ENCODE data around the gene CSE1L. TPM values are rescaled to one million over a fixed set of nuclear protein-coding genes. Genes with fewer than 3 reads are reported as not detected.
"Not testable (repeated sequence)": the region's sequence is repeated elsewhere in the genome, so short reads cannot be mapped to it uniquely, and the experiment has no call there.

CSE1L gene
- total RNA-seq, 1 donor from 2014 or later: 39.0 TPM

- intact Hi-C loops (cut with DNase I): no loop called here
- H3K9me3 ChIP-seq: no peaks in the 10 kb centered on the region
- TF ChIP-seq, protein P1, sequence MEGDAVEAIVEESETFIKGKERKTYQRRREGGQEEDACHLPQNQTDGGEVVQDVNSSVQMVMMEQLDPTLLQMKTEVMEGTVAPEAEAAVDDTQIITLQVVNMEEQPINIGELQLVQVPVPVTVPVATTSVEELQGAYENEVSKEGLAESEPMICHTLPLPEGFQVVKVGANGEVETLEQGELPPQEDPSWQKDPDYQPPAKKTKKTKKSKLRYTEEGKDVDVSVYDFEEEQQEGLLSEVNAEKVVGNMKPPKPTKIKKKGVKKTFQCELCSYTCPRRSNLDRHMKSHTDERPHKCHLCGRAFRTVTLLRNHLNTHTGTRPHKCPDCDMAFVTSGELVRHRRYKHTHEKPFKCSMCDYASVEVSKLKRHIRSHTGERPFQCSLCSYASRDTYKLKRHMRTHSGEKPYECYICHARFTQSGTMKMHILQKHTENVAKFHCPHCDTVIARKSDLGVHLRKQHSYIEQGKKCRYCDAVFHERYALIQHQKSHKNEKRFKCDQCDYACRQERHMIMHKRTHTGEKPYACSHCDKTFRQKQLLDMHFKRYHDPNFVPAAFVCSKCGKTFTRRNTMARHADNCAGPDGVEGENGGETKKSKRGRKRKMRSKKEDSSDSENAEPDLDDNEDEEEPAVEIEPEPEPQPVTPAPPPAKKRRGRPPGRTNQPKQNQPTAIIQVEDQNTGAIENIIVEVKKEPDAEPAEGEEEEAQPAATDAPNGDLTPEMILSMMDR (IDR thresholded peaks at IDR 0.05): no peak
- TF ChIP-seq POLR2A (IDR thresholded peaks at IDR 0.05): no peak
- TF ChIP-seq POLR2AphosphoS5 (IDR thresholded peaks at IDR 0.05; ENCODE audit: insufficient read depth in 1 of 2, low read depth in 1 of 2): no peak
- no peak for DNase-seq (ENCODE audit: extremely low spot score in 2 of 2)
- H3K36me3 ChIP-seq: peaks cover 5 to 67% of the 10 kb centered on the region in 2 donors
- H3K27me3 ChIP-seq: no peaks in the 10 kb centered on the region
- H3K27ac ChIP-seq: no peak overlapping the region
- H3K4me3 ChIP-seq: no peak overlapping the region
- H3K4me1 ChIP-seq: no peaks in the 10 kb centered on the region
Measured at GRCh38 chr20:49009899-49010631, 36.0 kb upstream of the CSE1L start.

GRCh38 chr20:49024220-49024619 is 21.9 kb upstream of the CSE1L start:
- Histone ChIP-seq H3K4me1 (no peaks in the 10 kb centered on the region), H3K27ac (no peak overlapping the region), H3K27me3 (no peaks in the 10 kb centered on the region), H3K9me3 (no peaks in the 10 kb centered on the region), H3K36me3 (peaks cover 0 to 76% of the 10 kb centered on the region in 2 donors), H3K4me3 (no peak overlapping the region)
- no peak for TF ChIP-seq POLR2A (IDR thresholded peaks at IDR 0.05)
- TF ChIP-seq, protein P1 (IDR thresholded peaks at IDR 0.05): no peak
- no peak for TF ChIP-seq POLR2AphosphoS5 (IDR thresholded peaks at IDR 0.05; ENCODE audit: insufficient read depth in 1 of 2, low read depth in 1 of 2)
- intact Hi-C loops (cut with DNase I): no loop called here
- no peak for DNase-seq (ENCODE audit: extremely low spot score in 2 of 2)

DNA sequence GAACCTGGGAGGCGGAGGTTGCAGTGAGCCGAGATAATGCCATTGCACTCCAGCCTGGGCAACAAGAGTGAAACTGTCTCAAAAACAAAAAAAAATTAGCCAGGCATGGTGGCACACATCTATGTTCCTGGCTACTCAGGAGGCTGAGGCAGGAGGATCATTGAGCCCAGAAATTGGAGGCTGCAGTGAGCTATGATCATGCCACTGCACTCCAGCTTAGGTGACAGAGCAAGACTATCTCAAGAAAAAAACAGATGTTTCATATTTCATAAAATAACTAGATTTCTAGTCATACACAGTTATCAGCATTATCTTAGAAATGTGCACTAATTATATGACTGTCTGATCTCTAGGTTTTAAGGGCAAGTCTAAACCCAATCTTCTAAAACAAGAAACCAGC is 17.9 kb upstream of the CSE1L start:
- H3K36me3 ChIP-seq: peaks cover 0 to 69% of the 10 kb centered on the region in 2 donors
- H3K27me3 ChIP-seq; H3K4me3 ChIP-seq; H3K4me1 ChIP-seq; intact Hi-C loops (cut with DNase I); DNase-seq (ENCODE audit: extremely low spot score in 2 of 2); H3K27ac ChIP-seq; H3K9me3 ChIP-seq: not testable (repeated sequence)

DNA sequence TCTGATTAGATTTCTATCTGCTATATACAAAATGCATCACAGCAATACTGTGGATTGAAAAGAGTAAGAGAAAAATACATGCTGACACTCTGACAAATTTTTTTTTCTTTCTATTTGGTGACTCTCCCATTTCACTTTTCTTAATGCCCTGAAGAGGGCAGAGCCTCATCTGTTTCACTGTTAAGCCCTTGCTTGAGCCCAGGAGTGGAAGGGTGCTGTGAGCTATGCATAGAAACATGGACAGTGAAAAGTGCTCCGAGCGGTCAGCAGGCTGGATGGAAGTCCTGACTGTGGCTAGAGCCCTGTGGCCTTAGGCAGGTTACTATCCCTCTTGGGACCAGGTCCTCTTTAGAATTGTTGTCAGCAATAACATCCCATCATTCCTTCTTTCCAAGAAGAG is 17.4 kb upstream of the CSE1L start:
- Histone ChIP-seq H3K4me1 (no peaks in the 10 kb centered on the region), H3K27ac (no peak overlapping the region), H3K4me3 (no peak overlapping the region), H3K27me3 (no peaks in the 10 kb centered on the region), H3K9me3 (no peaks in the 10 kb centered on the region), H3K36me3 (peaks cover 0 to 73% of the 10 kb centered on the region in 2 donors)
- DNase-seq (ENCODE audit: extremely low spot score in 2 of 2): no peak
- intact Hi-C loops (cut with DNase I): no loop called here
- TF ChIP-seq POLR2AphosphoS5 (IDR thresholded peaks at IDR 0.05; ENCODE audit: insufficient read depth in 1 of 2, low read depth in 1 of 2): no peak
- TF ChIP-seq, protein P1 (IDR thresholded peaks at IDR 0.05): no peak
- no peak for TF ChIP-seq POLR2A (IDR thresholded peaks at IDR 0.05)

DNA sequence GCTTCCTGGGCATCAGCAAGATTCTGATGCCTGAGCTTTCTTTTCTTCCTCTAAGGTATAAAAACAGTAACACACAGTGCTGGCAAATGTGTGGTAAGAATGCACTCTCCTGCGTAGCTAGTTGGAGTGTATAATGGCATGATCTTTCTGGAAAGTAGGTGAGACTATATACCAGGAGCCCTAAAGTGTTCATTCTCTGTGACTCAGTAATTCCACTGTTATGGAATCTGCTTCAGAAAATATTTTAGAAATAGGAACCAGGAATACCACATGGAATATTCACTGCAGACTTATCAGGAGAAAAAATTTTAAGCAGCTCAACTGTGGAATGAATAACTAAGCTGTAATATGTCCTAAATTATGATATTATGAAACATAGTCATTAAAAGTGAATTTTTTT is 16.9 kb upstream of the CSE1L start:
- TF ChIP-seq, protein P1 (IDR thresholded peaks at IDR 0.05): no peak
- no peak for TF ChIP-seq POLR2AphosphoS5 (IDR thresholded peaks at IDR 0.05; ENCODE audit: insufficient read depth in 1 of 2, low read depth in 1 of 2)
- no peak for TF ChIP-seq POLR2A (IDR thresholded peaks at IDR 0.05)
- no peaks in the 10 kb centered on the region for H3K9me3 ChIP-seq
- intact Hi-C loops (cut with DNase I): no loop called here
- H3K4me3 ChIP-seq: no peak overlapping the region
- DNase-seq (ENCODE audit: extremely low spot score in 2 of 2): no peak
- H3K4me1 ChIP-seq: no peaks in the 10 kb centered on the region
- H3K36me3 ChIP-seq: peaks cover 0 to 73% of the 10 kb centered on the region in 2 donors
- H3K27ac ChIP-seq: no peak overlapping the region
- no peaks in the 10 kb centered on the region for H3K27me3 ChIP-seq
